Nephron (organoid): ENCODE results near the gene YWHAE.
"Not testable (repeated sequence)": the region's sequence is repeated elsewhere in the genome, so short reads cannot be mapped to it uniquely, and the experiment has no call there.

Experiments
- H3K27ac Mint-ChIP-seq, 3 experiments: 2 replicates each; pipeline ENCODE4 v1.8.0; 2020; ENCODE audit warnings: mixed read lengths in 3 of 3, mild to moderate bottlenecking in 2 of 3, moderate library complexity in 1 of 3
- H3K27me3 Mint-ChIP-seq: 2 replicates; pipeline ENCODE4 v1.8.0; 2021; ENCODE audit warnings: low read depth, mild to moderate bottlenecking, moderate library complexity, mixed read lengths
- H3K36me3 Mint-ChIP-seq: 2 replicates; pipeline ENCODE4 v1.8.0; 2020; ENCODE audit warnings: low read depth, mixed read lengths
- H3K4me1 Mint-ChIP-seq: 2 replicates; pipeline ENCODE4 v1.8.0; 2020; ENCODE audit warnings: mixed read lengths
- H3K4me3 Mint-ChIP-seq, 3 experiments: 2 replicates each; pipeline ENCODE4 v1.8.0; 2020; ENCODE audit warnings: mild to moderate bottlenecking in 3 of 3, mixed read lengths in 3 of 3, moderate library complexity in 2 of 3
- H3K9me3 Mint-ChIP-seq: 2 replicates; pipeline ENCODE4 v1.8.0; 2020; ENCODE audit warnings: mixed read lengths
- CTCF ChIP-seq, 3 experiments: fragments of 200-600 bp; sonication (generic); IDR thresholded peaks; one replicate each; pipeline ENCODE4 v1.5.0; 2021; ENCODE audit warnings: antibody characterized with exemption in 3 of 3; ENCODE audit not compliant: unreplicated experiment in 3 of 3

Gene YWHAE

DNA sequence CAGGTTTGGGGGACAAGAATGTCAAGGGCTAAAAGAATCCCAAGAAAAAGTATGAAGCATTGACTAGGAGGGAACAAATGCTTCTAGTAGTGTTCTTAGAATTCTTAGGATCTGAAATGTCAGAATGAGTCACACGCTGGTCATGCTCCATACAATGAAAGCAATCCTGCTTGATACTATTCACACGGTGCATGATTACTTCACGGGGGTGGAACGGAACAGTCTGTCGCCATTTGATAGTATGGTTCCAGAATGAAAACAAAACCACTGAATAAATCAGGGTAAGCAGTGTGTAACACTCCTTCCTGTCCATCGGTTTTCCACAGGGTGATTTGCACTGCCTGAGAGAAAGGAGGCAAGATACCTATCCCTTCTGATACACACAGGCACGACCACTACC, 22.9 kb upstream of the YWHAE start:
- H3K4me1 Mint-ChIP-seq: peaks cover 3% of the 10 kb centered on the region
- H3K9me3 Mint-ChIP-seq: no peaks in the 10 kb centered on the region
- no peaks in the 10 kb centered on the region for H3K27me3 Mint-ChIP-seq
- H3K36me3 Mint-ChIP-seq: peaks cover 45% of the 10 kb centered on the region
- H3K27ac Mint-ChIP-seq: peak overlapping the region in 1 of 3 experiments; percentile 59
- no peak for TF ChIP-seq CTCF (IDR thresholded peaks at IDR 0.05; ENCODE audit: unreplicated experiment in 3 of 3)
- H3K4me3 Mint-ChIP-seq: no peak overlapping the region

DNA sequence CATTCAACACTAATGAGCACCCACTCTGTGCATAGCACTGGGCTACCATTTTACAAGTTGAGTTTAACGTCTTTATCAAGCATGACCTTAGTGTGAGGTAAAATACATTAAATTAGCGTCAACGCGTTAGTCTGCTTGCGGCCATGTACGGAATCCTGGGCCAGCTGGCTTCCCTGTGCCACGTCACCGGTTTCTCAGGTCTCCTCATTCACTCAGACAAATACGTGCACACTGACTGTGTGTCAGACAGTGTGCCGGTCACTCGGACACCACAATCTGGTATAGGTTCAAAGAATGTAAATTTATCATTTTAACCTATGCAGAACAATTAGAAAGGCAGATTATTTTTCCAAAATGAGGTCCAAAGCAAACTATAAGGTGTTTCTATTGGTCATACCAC, 21.4 kb upstream of the YWHAE start:
- Mint-ChIP-seq H3K4me3 (no peak overlapping the region), H3K9me3 (no peaks in the 10 kb centered on the region), H3K4me1 (peaks cover 3% of the 10 kb centered on the region), H3K27ac (no peak overlapping the region), H3K36me3 (peaks cover 43% of the 10 kb centered on the region), H3K27me3 (no peaks in the 10 kb centered on the region)
- TF ChIP-seq CTCF (IDR thresholded peaks at IDR 0.05; ENCODE audit: unreplicated experiment in 3 of 3): no peak

- H3K4me3 Mint-ChIP-seq: no peak overlapping the region
- peaks cover 3% of the 10 kb centered on the region for H3K4me1 Mint-ChIP-seq
- H3K27me3 Mint-ChIP-seq: no peaks in the 10 kb centered on the region
- no peak for TF ChIP-seq CTCF (IDR thresholded peaks at IDR 0.05; ENCODE audit: unreplicated experiment in 3 of 3)
- no peak overlapping the region for H3K27ac Mint-ChIP-seq
- H3K9me3 Mint-ChIP-seq: no peaks in the 10 kb centered on the region
- peaks cover 40% of the 10 kb centered on the region for H3K36me3 Mint-ChIP-seq
Observed at GRCh38 chr17:1420981-1421380, 21.0 kb upstream of the YWHAE start.

DNA sequence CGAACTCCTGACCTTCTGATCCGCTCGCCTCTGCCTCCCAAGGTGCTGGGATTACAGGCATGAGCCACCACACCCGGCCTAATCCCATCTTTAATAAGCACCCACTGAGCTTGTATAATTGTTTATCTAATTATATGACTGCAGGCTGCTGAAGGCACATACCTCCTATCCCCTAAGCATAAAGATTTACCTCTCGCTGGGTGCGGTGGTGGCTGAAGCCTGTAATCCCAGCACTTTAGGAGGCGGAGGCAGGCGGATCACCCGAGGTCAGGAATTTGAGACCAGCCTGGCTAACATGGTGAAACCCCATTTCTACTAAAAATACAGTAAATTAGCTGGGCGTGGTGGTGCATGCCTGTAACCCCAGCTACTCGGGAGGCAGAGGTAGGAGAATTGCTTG, 20.1 kb upstream of the YWHAE start:
- H3K36me3 Mint-ChIP-seq: peaks cover 32% of the 10 kb centered on the region
- peaks cover 3% of the 10 kb centered on the region for H3K4me1 Mint-ChIP-seq
- no peaks in the 10 kb centered on the region for H3K9me3 Mint-ChIP-seq
- no peak overlapping the region for H3K4me3 Mint-ChIP-seq
- TF ChIP-seq CTCF (IDR thresholded peaks at IDR 0.05; ENCODE audit: unreplicated experiment in 3 of 3): no peak
- H3K27me3 Mint-ChIP-seq: no peaks in the 10 kb centered on the region
- H3K27ac Mint-ChIP-seq: no peak overlapping the region

DNA sequence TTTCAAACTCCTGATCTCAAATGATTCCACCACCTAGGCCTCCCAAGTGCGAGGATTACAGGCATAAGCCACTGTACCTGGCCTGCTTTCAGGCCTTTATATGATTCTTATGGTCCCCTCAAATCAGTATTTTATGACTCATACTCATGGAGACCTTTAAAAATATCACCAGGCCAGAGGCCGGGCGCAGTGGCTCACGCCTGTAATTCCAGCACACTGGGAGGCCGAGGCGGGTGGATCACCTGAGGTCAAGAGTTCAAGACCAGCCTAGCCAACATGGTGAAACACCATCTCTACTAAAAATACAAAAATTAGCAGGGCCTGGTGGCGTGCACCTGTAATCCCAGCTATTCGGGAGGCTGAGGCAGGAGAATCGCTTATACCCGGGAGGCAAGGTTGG, 18.5 kb upstream of the YWHAE start:
- H3K36me3 Mint-ChIP-seq: peaks cover 27% of the 10 kb centered on the region
- not testable (repeated sequence) for H3K4me3 Mint-ChIP-seq, H3K4me1 Mint-ChIP-seq, H3K27me3 Mint-ChIP-seq, H3K9me3 Mint-ChIP-seq, H3K27ac Mint-ChIP-seq

DNA sequence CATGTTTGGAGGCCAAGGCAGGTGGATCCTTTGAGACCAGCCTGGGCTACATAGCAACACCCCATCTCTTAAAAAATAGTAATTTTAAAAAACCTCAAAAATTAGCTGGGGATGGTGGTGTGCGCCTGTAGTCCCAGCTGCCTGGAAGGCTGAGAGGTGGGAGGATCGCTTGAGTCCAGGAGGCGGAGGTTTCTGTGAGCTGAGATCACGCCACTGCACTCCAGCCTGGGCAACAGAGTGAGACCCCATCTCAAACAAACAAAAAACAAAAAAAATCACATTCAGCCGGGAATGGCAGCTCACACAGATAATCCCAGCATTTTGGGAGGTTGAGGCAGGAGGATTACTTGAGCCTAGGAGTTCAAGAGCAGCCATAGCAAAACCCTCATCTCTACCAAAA, 16.4 kb upstream of the YWHAE start:
- H3K4me3 Mint-ChIP-seq: no peak overlapping the region
- H3K4me1 Mint-ChIP-seq: no peaks in the 10 kb centered on the region
- no peaks in the 10 kb centered on the region for H3K27me3 Mint-ChIP-seq
- TF ChIP-seq CTCF (IDR thresholded peaks at IDR 0.05; ENCODE audit: unreplicated experiment in 3 of 3): no peak
- no peaks in the 10 kb centered on the region for H3K9me3 Mint-ChIP-seq
- H3K27ac Mint-ChIP-seq: no peak overlapping the region
- peaks cover 12% of the 10 kb centered on the region for H3K36me3 Mint-ChIP-seq
